SK-N-SH treated with all-trans-retinoic acid at 6 μM for 48 hours (cell line): ENCODE measurements around the gene DARS2.

Experiments used
- ATAC-seq: fragments of 200-7000 bp; cut with Tn5 transposase; 3 replicates; pipeline ENCODE4 v1.9.1; 2020; ENCODE audit warnings: mild to moderate bottlenecking, moderate library complexity
- ARNTL ChIP-seq: fragments of 450-650 bp; formaldehyde crosslinking; IDR thresholded peaks from 2 replicates; pipeline ENCODE4 v1.5.0; 2020; ENCODE audit warnings: low read depth, mild to moderate bottlenecking, moderate library complexity, borderline replicate concordance
- BACH2 ChIP-seq: fragments of 250-450 bp; sonication (Bioruptor Pico); IDR thresholded peaks from 2 replicates; pipeline ENCODE4 v1.9.0; 2021; ENCODE audit warnings: mild to moderate bottlenecking, borderline replicate concordance
- CREB5 ChIP-seq: fragments of 250-450 bp; sonication (Bioruptor Pico); IDR thresholded peaks from 2 replicates; pipeline ENCODE4 v1.5.1; 2020; ENCODE audit warnings: low read depth, mild to moderate bottlenecking, moderate library complexity
- CSDC2 ChIP-seq: fragments of 250-450 bp; sonication (Bioruptor Pico); IDR thresholded peaks from 2 replicates; pipeline ENCODE4 v1.5.0; 2020; ENCODE audit warnings: mild to moderate bottlenecking, moderate library complexity
- CSRNP3 ChIP-seq: fragments of 250-450 bp; sonication (Bioruptor Pico); IDR thresholded peaks from 2 replicates; pipeline ENCODE4 v1.5.1; 2021; ENCODE audit warnings: mild to moderate bottlenecking, moderate library complexity
- GLIS3 ChIP-seq: fragments of 250-450 bp; sonication (Bioruptor Pico); IDR thresholded peaks from 2 replicates; pipeline ENCODE4 v1.5.0; 2020; ENCODE audit warnings: mild to moderate bottlenecking, moderate library complexity
- ISL1 ChIP-seq: fragments of 250-450 bp; sonication (Bioruptor Pico); IDR thresholded peaks from 2 replicates; pipeline ENCODE4 v2.1.2; 2022; ENCODE audit warnings: mild to moderate bottlenecking, moderate library complexity
- OSR1 ChIP-seq: fragments of 250-450 bp; sonication (Bioruptor Pico); IDR thresholded peaks from 2 replicates; pipeline ENCODE4 v1.8.0; 2022; ENCODE audit warnings: moderate library complexity, mild to moderate bottlenecking, inconsistent platforms
- POU6F1 ChIP-seq: fragments of 250-450 bp; sonication (Bioruptor Pico); IDR thresholded peaks from 2 replicates; pipeline ENCODE4 v1.8.0; 2021; ENCODE audit warnings: low read depth, mild to moderate bottlenecking, moderate library complexity, borderline replicate concordance
- PPARA ChIP-seq: fragments of 250-450 bp; sonication (Bioruptor Pico); IDR thresholded peaks from 2 replicates; pipeline ENCODE4 v1.5.0; 2020; ENCODE audit warnings: mild to moderate bottlenecking, borderline replicate concordance
- RARB ChIP-seq: fragments of 250-450 bp; sonication (Bioruptor Pico); IDR thresholded peaks from 2 replicates; pipeline ENCODE4 v1.8.0; 2021; ENCODE audit warnings: mild to moderate bottlenecking, moderate library complexity
- SNAI2 ChIP-seq: fragments of 250-450 bp; sonication (Bioruptor Pico); IDR thresholded peaks from 2 replicates; pipeline ENCODE4 v1.5.0; 2020; ENCODE audit warnings: mild to moderate bottlenecking, moderate library complexity
- TCF4 ChIP-seq: fragments of 250-450 bp; sonication (Bioruptor Pico); IDR thresholded peaks from 2 replicates; pipeline ENCODE4 v1.8.0; 2021; ENCODE audit warnings: mild to moderate bottlenecking, moderate library complexity, borderline replicate concordance
- TOX ChIP-seq: fragments of 250-450 bp; sonication (Bioruptor Pico); IDR thresholded peaks from 2 replicates; pipeline ENCODE4 v1.8.0; 2021; ENCODE audit warnings: mild to moderate bottlenecking, moderate library complexity, borderline replicate concordance
- ZFP3 ChIP-seq: fragments of 250-450 bp; sonication (Bioruptor Pico); IDR thresholded peaks from 2 replicates; pipeline ENCODE4 v1.5.0; 2020; ENCODE audit warnings: mild to moderate bottlenecking, moderate library complexity
- ZFP30 ChIP-seq: fragments of 450-650 bp; formaldehyde crosslinking; IDR thresholded peaks from 2 replicates; pipeline ENCODE4 v1.5.0; 2022; ENCODE audit warnings: mild to moderate bottlenecking, moderate library complexity
- ZNF70 ChIP-seq: fragments of 450-650 bp; formaldehyde crosslinking; IDR thresholded peaks from 2 replicates; pipeline ENCODE4 v1.5.0; 2020; ENCODE audit warnings: mild to moderate bottlenecking, moderate library complexity
- ZNF8 ChIP-seq: fragments of 450-650 bp; formaldehyde crosslinking; IDR thresholded peaks from 2 replicates; pipeline ENCODE4 v1.5.0; 2020; ENCODE audit warnings: mild to moderate bottlenecking, moderate library complexity
- TF ChIP-seq, protein P1 (sequence below): fragments of 250-450 bp; sonication (Bioruptor Pico); IDR thresholded peaks from 2 replicates; pipeline ENCODE4 v1.8.0; 2020; ENCODE audit warnings: mild to moderate bottlenecking, moderate library complexity, borderline replicate concordance
- TF ChIP-seq, protein P2 (sequence below): fragments of 250-450 bp; sonication (Bioruptor Pico); IDR thresholded peaks from 2 replicates; pipeline ENCODE4 v1.5.0; 2020; ENCODE audit warnings: mild to moderate bottlenecking, moderate library complexity

DARS2 gene

DNA sequence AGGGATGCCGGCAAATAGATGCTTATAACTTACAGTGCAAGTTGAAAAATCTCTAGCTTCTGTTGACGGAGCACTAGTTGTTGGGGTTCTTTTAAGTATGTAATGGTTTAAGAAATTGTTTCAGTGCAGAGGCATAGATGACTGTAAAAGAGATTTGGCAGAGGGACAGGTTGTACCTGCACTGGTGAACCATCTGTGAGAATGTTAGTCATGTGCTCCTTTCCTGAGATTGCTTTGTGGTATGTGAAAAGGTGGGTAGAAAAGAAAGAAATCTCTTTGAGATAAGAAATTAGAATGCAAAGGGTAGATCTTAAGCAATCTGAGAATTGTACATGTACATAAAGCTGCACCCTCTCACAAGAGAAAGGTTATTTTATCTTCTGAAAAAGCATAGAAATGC, 63.2 kb downstream of the DARS2 start (continued):
- TF ChIP-seq CSRNP3 (no peak), ZFP30 (CRISPR knock-in tag) (no peak), BACH2 (CRISPR knock-in tag) (no peak), PPARA (no peak), ZNF8 (CRISPR knock-in tag) (no peak), POU6F1 (CRISPR knock-in tag) (no peak), SNAI2 (CRISPR knock-in tag) (no peak), OSR1 (no peak), ARNTL (CRISPR knock-in tag) (no peak)

- no peak for ATAC-seq
- TF ChIP-seq SNAI2 (CRISPR knock-in tag): no peak
These were observed 64.3 kb downstream of the DARS2 start for GRCh38 chr1:173888749-173889148.

DNA sequence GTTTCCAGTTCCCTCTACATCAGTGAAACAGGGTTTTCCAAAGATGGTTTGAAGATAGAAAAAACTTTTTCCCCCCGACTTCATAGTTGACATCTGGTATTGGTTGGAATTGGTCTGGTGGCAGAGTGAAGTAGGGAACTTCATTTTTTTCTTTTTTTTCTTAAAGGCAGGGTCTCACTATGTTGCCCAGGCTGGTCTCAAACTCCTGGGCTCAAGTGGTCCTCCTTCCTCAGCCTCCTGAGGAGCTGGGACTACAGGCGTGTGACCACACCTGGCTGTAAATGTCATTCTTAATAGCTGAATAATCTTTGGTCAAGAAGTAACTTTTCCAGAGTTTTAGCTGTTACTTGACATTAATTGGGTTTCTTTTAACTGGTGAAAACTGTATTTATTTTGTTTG, 65.4 kb downstream of the DARS2 start:
- ATAC-seq: no peak
- TF ChIP-seq ZNF70 (CRISPR knock-in tag) (no peak), OSR1 (no peak), ISL1 (no peak), PPARA (no peak), TOX (no peak), ZFP3 (CRISPR knock-in tag) (no peak), ARNTL (CRISPR knock-in tag) (no peak), ZFP30 (CRISPR knock-in tag) (no peak), GLIS3 (CRISPR knock-in tag) (no peak), CSDC2 (CRISPR knock-in tag) (no peak), TCF4 (CRISPR knock-in tag) (no peak), CREB5 (CRISPR knock-in tag) (no peak), RARB (CRISPR knock-in tag) (no peak), CSRNP3 (no peak), BACH2 (CRISPR knock-in tag) (no peak)
- TF ChIP-seq, protein P1, sequence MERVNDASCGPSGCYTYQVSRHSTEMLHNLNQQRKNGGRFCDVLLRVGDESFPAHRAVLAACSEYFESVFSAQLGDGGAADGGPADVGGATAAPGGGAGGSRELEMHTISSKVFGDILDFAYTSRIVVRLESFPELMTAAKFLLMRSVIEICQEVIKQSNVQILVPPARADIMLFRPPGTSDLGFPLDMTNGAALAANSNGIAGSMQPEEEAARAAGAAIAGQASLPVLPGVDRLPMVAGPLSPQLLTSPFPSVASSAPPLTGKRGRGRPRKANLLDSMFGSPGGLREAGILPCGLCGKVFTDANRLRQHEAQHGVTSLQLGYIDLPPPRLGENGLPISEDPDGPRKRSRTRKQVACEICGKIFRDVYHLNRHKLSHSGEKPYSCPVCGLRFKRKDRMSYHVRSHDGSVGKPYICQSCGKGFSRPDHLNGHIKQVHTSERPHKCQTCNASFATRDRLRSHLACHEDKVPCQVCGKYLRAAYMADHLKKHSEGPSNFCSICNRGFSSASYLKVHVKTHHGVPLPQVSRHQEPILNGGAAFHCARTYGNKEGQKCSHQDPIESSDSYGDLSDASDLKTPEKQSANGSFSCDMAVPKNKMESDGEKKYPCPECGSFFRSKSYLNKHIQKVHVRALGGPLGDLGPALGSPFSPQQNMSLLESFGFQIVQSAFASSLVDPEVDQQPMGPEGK (CRISPR knock-in tag): no peak
- TF ChIP-seq, protein P2, sequence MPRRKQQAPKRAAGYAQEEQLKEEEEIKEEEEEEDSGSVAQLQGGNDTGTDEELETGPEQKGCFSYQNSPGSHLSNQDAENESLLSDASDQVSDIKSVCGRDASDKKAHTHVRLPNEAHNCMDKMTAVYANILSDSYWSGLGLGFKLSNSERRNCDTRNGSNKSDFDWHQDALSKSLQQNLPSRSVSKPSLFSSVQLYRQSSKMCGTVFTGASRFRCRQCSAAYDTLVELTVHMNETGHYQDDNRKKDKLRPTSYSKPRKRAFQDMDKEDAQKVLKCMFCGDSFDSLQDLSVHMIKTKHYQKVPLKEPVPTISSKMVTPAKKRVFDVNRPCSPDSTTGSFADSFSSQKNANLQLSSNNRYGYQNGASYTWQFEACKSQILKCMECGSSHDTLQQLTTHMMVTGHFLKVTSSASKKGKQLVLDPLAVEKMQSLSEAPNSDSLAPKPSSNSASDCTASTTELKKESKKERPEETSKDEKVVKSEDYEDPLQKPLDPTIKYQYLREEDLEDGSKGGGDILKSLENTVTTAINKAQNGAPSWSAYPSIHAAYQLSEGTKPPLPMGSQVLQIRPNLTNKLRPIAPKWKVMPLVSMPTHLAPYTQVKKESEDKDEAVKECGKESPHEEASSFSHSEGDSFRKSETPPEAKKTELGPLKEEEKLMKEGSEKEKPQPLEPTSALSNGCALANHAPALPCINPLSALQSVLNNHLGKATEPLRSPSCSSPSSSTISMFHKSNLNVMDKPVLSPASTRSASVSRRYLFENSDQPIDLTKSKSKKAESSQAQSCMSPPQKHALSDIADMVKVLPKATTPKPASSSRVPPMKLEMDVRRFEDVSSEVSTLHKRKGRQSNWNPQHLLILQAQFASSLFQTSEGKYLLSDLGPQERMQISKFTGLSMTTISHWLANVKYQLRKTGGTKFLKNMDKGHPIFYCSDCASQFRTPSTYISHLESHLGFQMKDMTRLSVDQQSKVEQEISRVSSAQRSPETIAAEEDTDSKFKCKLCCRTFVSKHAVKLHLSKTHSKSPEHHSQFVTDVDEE (CRISPR knock-in tag): no peak
